Astrocyte (in vitro differentiated cells and primary cell): Measurements from ENCODE around the gene PSENEN.

Source experiments
- EZH2 ChIP-seq: IDR thresholded peaks from 2 replicates; pipeline ENCODE4 v1.6.1; 2012; ENCODE audit warnings: mild to moderate bottlenecking, low read length, inconsistent platforms; ENCODE audit not compliant: insufficient read depth
- TF ChIP-seq, protein P1 (sequence below): IDR thresholded peaks from 2 replicates; pipeline ENCODE4 v1.5.1; 2011; ENCODE audit warnings: low read depth, mild to moderate bottlenecking, inconsistent platforms, low read length, moderate library complexity; ENCODE audit not compliant: insufficient read depth

DNA sequence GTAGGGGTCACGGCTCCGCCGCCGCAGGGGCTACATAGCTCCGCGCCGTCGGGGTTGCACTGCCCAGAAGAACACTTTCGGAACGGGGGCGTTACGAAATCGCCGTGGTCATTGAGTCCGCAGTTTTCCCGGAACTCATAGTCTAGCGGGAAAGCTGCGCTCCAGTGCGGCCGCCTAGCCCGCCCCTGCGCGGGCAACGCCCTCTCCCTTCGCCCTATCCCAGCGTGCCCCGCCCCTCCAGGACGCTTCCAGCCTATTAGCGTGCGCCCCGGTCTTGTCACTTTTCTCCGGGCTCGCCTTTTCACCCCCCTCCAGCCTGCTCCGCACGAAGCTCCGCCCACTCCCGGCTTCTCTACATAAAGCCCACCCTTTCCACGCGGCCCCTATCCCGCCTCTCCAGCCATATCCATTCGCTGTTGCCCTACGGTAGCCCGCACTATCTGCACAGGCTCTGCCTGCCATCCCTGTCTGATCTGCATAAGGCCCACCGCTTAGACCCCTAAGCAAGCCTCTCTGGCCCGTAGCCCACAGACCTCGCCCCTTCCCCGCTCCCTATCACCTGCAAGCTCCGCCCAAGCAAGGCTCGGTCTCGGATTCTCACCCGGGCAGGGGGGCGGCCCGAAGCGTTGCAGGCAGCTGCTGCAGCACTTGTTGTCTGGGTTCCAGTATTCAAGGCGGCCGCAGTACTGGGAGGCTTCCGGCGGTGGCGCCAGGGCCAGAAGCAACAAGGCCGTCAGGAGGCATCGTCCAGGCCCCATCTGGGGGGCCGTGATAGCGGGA, 4.8 kb upstream of the PSENEN start:
- TF ChIP-seq, protein P1, sequence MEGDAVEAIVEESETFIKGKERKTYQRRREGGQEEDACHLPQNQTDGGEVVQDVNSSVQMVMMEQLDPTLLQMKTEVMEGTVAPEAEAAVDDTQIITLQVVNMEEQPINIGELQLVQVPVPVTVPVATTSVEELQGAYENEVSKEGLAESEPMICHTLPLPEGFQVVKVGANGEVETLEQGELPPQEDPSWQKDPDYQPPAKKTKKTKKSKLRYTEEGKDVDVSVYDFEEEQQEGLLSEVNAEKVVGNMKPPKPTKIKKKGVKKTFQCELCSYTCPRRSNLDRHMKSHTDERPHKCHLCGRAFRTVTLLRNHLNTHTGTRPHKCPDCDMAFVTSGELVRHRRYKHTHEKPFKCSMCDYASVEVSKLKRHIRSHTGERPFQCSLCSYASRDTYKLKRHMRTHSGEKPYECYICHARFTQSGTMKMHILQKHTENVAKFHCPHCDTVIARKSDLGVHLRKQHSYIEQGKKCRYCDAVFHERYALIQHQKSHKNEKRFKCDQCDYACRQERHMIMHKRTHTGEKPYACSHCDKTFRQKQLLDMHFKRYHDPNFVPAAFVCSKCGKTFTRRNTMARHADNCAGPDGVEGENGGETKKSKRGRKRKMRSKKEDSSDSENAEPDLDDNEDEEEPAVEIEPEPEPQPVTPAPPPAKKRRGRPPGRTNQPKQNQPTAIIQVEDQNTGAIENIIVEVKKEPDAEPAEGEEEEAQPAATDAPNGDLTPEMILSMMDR = no peak
- TF ChIP-seq EZH2 = no peak
